ENCODE results near the gene PDK4. TPM values are rescaled to one million over a fixed set of nuclear protein-coding genes. Genes with fewer than 3 reads are reported as not detected.

PDK4 gene
- 0.44 and 0.53 TPM in 2 replicates for total RNA-seq

- Mint-ChIP-seq H3K9me3 (no peaks in the 10 kb centered on the region), H3K4me1 (peaks cover 27% of the 10 kb centered on the region), H3K27me3 (no peaks in the 10 kb centered on the region), H3K36me3 (ENCODE audit: low read depth) (no peaks in the 10 kb centered on the region), H3K4me3 (peak within 1 kb of the TSS; percentile 92), H3K27ac (peak within 1 kb of the TSS; percentile 65)
- POLR2A ChIA-PET: no interaction called here
- peak; percentile 72 for ATAC-seq (ENCODE audit: low read depth)
- no peak for TF ChIP-seq CTCF (IDR thresholded peaks at IDR 0.05)
- CTCF ChIA-PET: interaction anchor here (1.1 kb wide), 1 partner anchor 94 kb away, joined by 4 read pairs; no protein-coding TSS in a partner anchor
- intact Hi-C loops (cut with micrococcal nuclease): loop anchor here (1.0 kb wide), 1 partner anchor 12 kb away; no protein-coding TSS in a partner anchor
- peak; percentile 32 for DNase-seq
Observed at GRCh38 chr7:95596198-95597063, at the start of gene PDK4. PDK4 (minus strand) TSS chr7:95596516; CDS start chr7:95596293, 223 bp downstream.

GRCh38 chr7:95642173-95642572 lies 45.9 kb upstream of the PDK4 start:
- ChIA-PET POLR2A (interaction anchor here (0.6 kb wide), 1 partner anchor 987 kb away, joined by 8 read pairs; no protein-coding TSS in a partner anchor), CTCF (no interaction called here)
- Mint-ChIP-seq H3K27ac (no peak overlapping the region), H3K9me3 (no peaks in the 10 kb centered on the region), H3K4me1 (peaks cover 2% of the 10 kb centered on the region), H3K4me3 (no peak overlapping the region), H3K36me3 (ENCODE audit: low read depth) (no peaks in the 10 kb centered on the region), H3K27me3 (peaks cover 2% of the 10 kb centered on the region)
- ATAC-seq (ENCODE audit: low read depth) (no peak), DNase-seq (no peak)
- no peak for TF ChIP-seq CTCF (IDR thresholded peaks at IDR 0.05)
- intact Hi-C loops (cut with micrococcal nuclease): loop anchor here (2.0 kb wide), 1 partner anchor 13 kb away; no protein-coding TSS in a partner anchor

GRCh38 chr7:95636140-95636940 lies 40.0 kb upstream of the PDK4 start:
- Mint-ChIP-seq H3K4me1 (peaks cover 10% of the 10 kb centered on the region), H3K36me3 (ENCODE audit: low read depth) (no peaks in the 10 kb centered on the region), H3K9me3 (no peaks in the 10 kb centered on the region), H3K4me3 (no peak overlapping the region), H3K27ac (no peak overlapping the region), H3K27me3 (no peaks in the 10 kb centered on the region)
- ChIA-PET POLR2A (interaction anchor here (0.5 kb wide), 1 partner anchor 27 kb away, joined by 3 read pairs; no protein-coding TSS in a partner anchor), CTCF (no interaction called here)
- no peak for TF ChIP-seq CTCF (IDR thresholded peaks at IDR 0.05)
- DNase-seq (no peak), ATAC-seq (ENCODE audit: low read depth) (no peak)
- intact Hi-C loops (cut with micrococcal nuclease): no loop called here

GRCh38 chr7:95632609-95633008 lies 36.3 kb upstream of the PDK4 start:
- Mint-ChIP-seq H3K4me1 (peaks cover 8% of the 10 kb centered on the region), H3K9me3 (no peaks in the 10 kb centered on the region), H3K4me3 (no peak overlapping the region), H3K27ac (no peak overlapping the region), H3K27me3 (no peaks in the 10 kb centered on the region), H3K36me3 (ENCODE audit: low read depth) (no peaks in the 10 kb centered on the region)
- ATAC-seq (ENCODE audit: low read depth): no peak
- POLR2A ChIA-PET: no interaction called here
- DNase-seq: no peak
- CTCF ChIA-PET: no interaction called here
- intact Hi-C loops (cut with micrococcal nuclease): no loop called here
- TF ChIP-seq CTCF (IDR thresholded peaks at IDR 0.05): no peak

GRCh38 chr7:95631527-95631926 lies 35.2 kb upstream of the PDK4 start:
- peaks cover 5% of the 10 kb centered on the region for H3K4me1 Mint-ChIP-seq
- CTCF ChIA-PET: no interaction called here
- no peak for TF ChIP-seq CTCF (IDR thresholded peaks at IDR 0.05)
- ATAC-seq (ENCODE audit: low read depth) (no peak), DNase-seq (no peak)
- POLR2A ChIA-PET: no interaction called here
- no peak overlapping the region for H3K4me3 Mint-ChIP-seq
- H3K9me3 Mint-ChIP-seq: no peaks in the 10 kb centered on the region
- H3K27me3 Mint-ChIP-seq: no peaks in the 10 kb centered on the region
- intact Hi-C loops (cut with micrococcal nuclease): no loop called here
- H3K27ac Mint-ChIP-seq: no peak overlapping the region
- H3K36me3 Mint-ChIP-seq (ENCODE audit: low read depth): no peaks in the 10 kb centered on the region

Data from activated B cell treated with CpG ODN at 0.5 μM for 24 hours (primary cell).